Thyroid gland (tissue), 4 donors: ENCODE results near the gene ISM2. TPM values are rescaled to one million over a fixed set of nuclear protein-coding genes. Genes with fewer than 3 reads are reported as not detected.

Experiments used
- DNase-seq, 2 donors: peaks; one replicate each; pipeline ENCODE4 v3.0.0-alpha.2; 2019
- H3K27ac ChIP-seq, 3 donors: fragments of 200-600 bp; sonication (generic); 1 replicate in 2 of 3; 2 replicates in 1 of 3; pipeline ENCODE4 v1.5.1; 2016 to 2019; ENCODE audit warnings: mild to moderate bottlenecking in 1 of 3, moderate library complexity in 1 of 3
- H3K27me3 ChIP-seq: fragments of 200-600 bp; sonication (generic); one replicate; pipeline ENCODE4 v1.5.1; 2019
- H3K36me3 ChIP-seq, 2 donors: fragments of 200-600 bp; sonication (generic); one replicate each; pipeline ENCODE4 v1.5.1; 2016 to 2019
- H3K4me1 ChIP-seq, 2 donors: fragments of 200-600 bp; sonication (generic); one replicate each; pipeline ENCODE4 v1.5.1; 2017 to 2019
- H3K4me3 ChIP-seq, 3 donors: fragments of 200-600 bp; sonication (generic); replicated peaks in 1 of 3; 1 replicate in 2 of 3; 2 replicates in 1 of 3; pipeline ENCODE4 v1.5.1; 2016; ENCODE audit warnings: mild to moderate bottlenecking in 1 of 3
- H3K9me3 ChIP-seq: fragments of 200-600 bp; sonication (generic); one replicate; pipeline ENCODE4 v1.5.1; 2017
- CTCF ChIP-seq, 6 experiments: fragments of 200-600 bp in 3 of 6; fragments of 450-650 bp in 3 of 6; sonication (generic) in 3 of 6; IDR thresholded peaks; one replicate each; pipeline ENCODE4 v1.5.1; 2016 to 2019; ENCODE audit warnings: antibody characterized with exemption in 6 of 6, mild to moderate bottlenecking in 2 of 6, inconsistent platforms in 1 of 6, moderate library complexity in 1 of 6
- POLR2A ChIP-seq, 2 donors: fragments of 450-650 bp; IDR thresholded peaks; one replicate each; pipeline ENCODE4 v1.6.1; 2017; ENCODE audit warnings: antibody characterized with exemption in 2 of 2, mild to moderate bottlenecking in 2 of 2, moderate library complexity in 1 of 2
- WGBS, 2 donors: methylation state at CpG; one replicate each; pipeline ENCODE4 v1.1.5; 2017; 5-methylcytosine and 5-hydroxymethylcytosine counted together
- intact Hi-C: fragments of 100-400 bp; cut with DNase I; formaldehyde crosslinking; loops from one replicate; pipeline ENCODE4 v1.15.1; 2023
- total RNA-seq, 4 donors: library from RNA; depleted of rRNA; stranded (reverse); fragments of >200 nt; gene quantifications; one replicate each; pipeline ENCODE4 v1.2.3, GENCODE V29; 2016

Gene ISM2
- total RNA-seq, 4 donors from 2014 or later = not detected

- intact Hi-C loops = no loop called here
- H3K27ac ChIP-seq = no peak overlapping the region
- H3K4me3 ChIP-seq = no peak overlapping the region
- TF ChIP-seq CTCF (IDR thresholded peaks at IDR 0.05) (no peak), POLR2A (IDR thresholded peaks at IDR 0.05) (no peak)
- no peak for DNase-seq
- peaks cover 46 to 51% of the 10 kb centered on the region in 2 donors for H3K36me3 ChIP-seq
- no peaks in the 10 kb centered on the region for H3K27me3 ChIP-seq
- H3K9me3 ChIP-seq = no peaks in the 10 kb centered on the region
- WGBS, 2 donors = 92 to 96% methylated on average over 1 of the region's 1 CpG
- H3K4me1 ChIP-seq = no peaks in the 10 kb centered on the region
Measured at GRCh38 chr14:77469539-77469938, 29.1 kb downstream of the ISM2 start.

DNA sequence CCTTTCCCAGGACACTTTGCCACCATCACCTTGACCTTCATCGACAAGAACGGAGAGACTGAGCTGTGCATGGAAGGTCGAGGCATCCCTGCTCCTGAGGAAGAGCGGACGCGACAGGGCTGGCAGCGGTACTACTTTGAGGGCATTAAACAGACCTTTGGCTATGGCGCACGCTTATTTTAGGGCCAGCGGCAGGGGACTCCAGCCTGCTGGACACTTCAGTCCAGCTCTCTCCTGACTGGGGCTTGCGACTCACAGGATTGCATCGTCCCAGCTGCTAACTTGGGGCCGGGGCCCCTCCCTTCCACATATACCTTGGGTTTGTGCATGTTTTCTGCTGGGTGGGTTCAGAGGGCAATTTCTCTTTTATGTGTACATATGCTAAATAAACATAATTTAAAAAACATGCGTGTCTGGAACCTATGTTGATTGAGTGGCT lies 29.5 kb downstream of the ISM2 start:
- 86 to 96% methylated on average over 14 of the region's 14 CpGs for WGBS, 2 donors
- DNase-seq = no peak
- H3K4me3 ChIP-seq = no peak overlapping the region

DNA sequence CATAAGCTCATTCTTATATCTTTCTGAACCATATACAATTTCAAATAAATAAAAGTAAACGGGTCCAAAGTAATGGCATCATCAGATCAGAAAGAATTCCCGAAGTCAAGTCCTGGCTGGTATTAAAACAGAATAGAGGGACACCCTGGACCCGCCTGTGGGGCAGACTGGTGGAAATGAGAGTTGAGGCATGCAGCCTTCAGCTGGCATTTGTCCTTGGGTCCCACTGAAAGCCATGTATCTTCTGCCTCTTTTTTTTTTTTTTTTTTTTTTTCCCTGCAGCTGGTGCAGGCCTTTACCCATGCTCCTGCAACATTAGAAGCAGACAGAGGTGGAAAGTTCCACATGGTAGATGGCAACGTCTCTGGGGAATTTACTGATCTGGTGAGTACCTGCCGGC lies 30.8 kb downstream of the ISM2 start:
- 88 to 97% methylated on average over 5 of the region's 5 CpGs for WGBS, 2 donors
- no peak overlapping the region for H3K27ac ChIP-seq
- intact Hi-C loops = no loop called here
- no peak for DNase-seq
- no peaks in the 10 kb centered on the region for H3K9me3 ChIP-seq
- H3K36me3 ChIP-seq = peaks cover 64 to 68% of the 10 kb centered on the region in 2 donors
- no peak overlapping the region for H3K4me3 ChIP-seq
- H3K27me3 ChIP-seq = no peaks in the 10 kb centered on the region
- no peaks in the 10 kb centered on the region for H3K4me1 ChIP-seq
- TF ChIP-seq CTCF (IDR thresholded peaks at IDR 0.05) (no peak), POLR2A (IDR thresholded peaks at IDR 0.05) (no peak)

More for the DNA sequence above, 29.5 kb downstream of the ISM2 start:
- Histone ChIP-seq H3K4me1 (no peaks in the 10 kb centered on the region), H3K9me3 (no peaks in the 10 kb centered on the region), H3K27me3 (no peaks in the 10 kb centered on the region), H3K36me3 (peaks cover 51 to 55% of the 10 kb centered on the region in 2 donors), H3K27ac (no peak overlapping the region)
- intact Hi-C loops = no loop called here
- TF ChIP-seq CTCF (IDR thresholded peaks at IDR 0.05) = no peak
- no peak for TF ChIP-seq POLR2A (IDR thresholded peaks at IDR 0.05)

DNA sequence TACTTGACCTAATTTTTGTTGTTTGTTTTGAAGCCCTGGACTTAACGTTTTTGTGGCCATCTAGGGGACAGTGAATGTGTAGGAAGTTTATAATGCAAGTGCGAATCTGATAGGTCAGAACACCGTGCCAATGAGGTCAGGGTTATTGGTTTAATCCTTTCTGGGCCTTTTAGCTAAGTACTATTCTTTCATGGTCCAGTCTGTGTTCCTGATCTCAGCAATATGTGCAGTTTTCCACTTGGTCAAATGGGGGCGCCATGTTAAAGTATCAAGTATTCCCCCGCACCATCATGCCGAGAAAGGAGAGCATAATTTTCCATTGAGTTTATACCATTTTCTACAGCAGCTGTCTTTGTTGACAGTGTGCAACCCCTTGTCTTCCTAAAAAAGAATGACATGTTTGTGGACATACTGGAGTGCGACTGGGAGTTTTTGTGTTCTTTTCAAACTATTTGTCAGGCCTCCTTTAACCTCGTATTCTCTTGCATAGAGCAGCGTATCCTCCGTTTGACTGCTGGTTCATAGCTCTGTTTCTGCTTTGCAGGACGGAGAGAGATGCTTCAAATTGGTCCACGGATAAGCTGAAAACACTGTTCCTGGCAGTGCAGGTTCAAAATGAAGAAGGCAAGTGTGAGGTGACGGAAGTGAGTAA lies 39.4 kb downstream of the ISM2 start:
- peaks cover 19 to 22% of the 10 kb centered on the region in 2 donors for H3K4me1 ChIP-seq
- TF ChIP-seq CTCF (IDR thresholded peaks at IDR 0.05) (peak in 4 of 6 experiments; percentile 32 to 40 (median 36)), POLR2A (IDR thresholded peaks at IDR 0.05) (no peak)
- intact Hi-C loops = loop anchor here (5.0 kb wide), 1 partner anchor 93 kb away; no protein-coding TSS in a partner anchor
- peaks cover 43 to 47% of the 10 kb centered on the region in 2 donors for H3K36me3 ChIP-seq
- peak; percentile 46 to 56 for DNase-seq
- no peaks in the 10 kb centered on the region for H3K27me3 ChIP-seq
- no peaks in the 10 kb centered on the region for H3K9me3 ChIP-seq
- WGBS, 2 donors = 34 to 37% methylated on average over 13 of the region's 13 CpGs
- peak overlapping the region in 1 of 3 donors; percentile 100 for H3K27ac ChIP-seq
- H3K4me3 ChIP-seq = peak overlapping the region in 2 of 3 donors; percentile 91 to 98

- peak; percentile 10 to 15 for DNase-seq
- Histone ChIP-seq H3K4me3 (peak overlapping the region; percentile 84 to 98 (median 91)), H3K9me3 (no peaks in the 10 kb centered on the region), H3K27me3 (no peaks in the 10 kb centered on the region), H3K4me1 (peaks cover 19 to 22% of the 10 kb centered on the region in 2 donors), H3K27ac (peak overlapping the region; percentile 60 to 100 (median 98)), H3K36me3 (peaks cover 35 to 39% of the 10 kb centered on the region in 2 donors)
- intact Hi-C loops = loop anchor here (5.0 kb wide), 1 partner anchor 94 kb away; no protein-coding TSS in a partner anchor
- TF ChIP-seq POLR2A (IDR thresholded peaks at IDR 0.05) = no peak
- TF ChIP-seq CTCF (IDR thresholded peaks at IDR 0.05) = no peak
- WGBS, 2 donors = 1% methylated on average over 15 to 17 of the region's 29 CpGs
Measured at GRCh38 chr14:77458249-77458950, 40.2 kb downstream of the ISM2 start.
